GM08714 (cell line): Measurements from ENCODE around the gene SRGAP2.
"Not testable (repeated sequence)": the region's sequence is repeated elsewhere in the genome, so short reads cannot be mapped to it uniquely, and the experiment has no call there.

ENCODE experiments used
- H3K4me3 ChIP-seq: fragments of 200-500 bp; sonication (Bioruptor generic); 2 replicates; pipeline ENCODE4 v1.5.1; 2014; ENCODE audit warnings: mild to moderate bottlenecking, low read length, inconsistent platforms

Gene SRGAP2

GRCh38 chr1:206205569-206205968 lies 2.2 kb downstream of the SRGAP2 start:
- H3K4me3 ChIP-seq = not testable (repeated sequence)

GRCh38 chr1:206210802-206211201 lies 7.5 kb downstream of the SRGAP2 start:
- H3K4me3 ChIP-seq = not testable (repeated sequence)

- not testable (repeated sequence) for H3K4me3 ChIP-seq
These were observed 12.5 kb downstream of the SRGAP2 start for GRCh38 chr1:206215600-206216392.

GRCh38 chr1:206218285-206218684 lies 14.9 kb downstream of the SRGAP2 start:
- not testable (repeated sequence) for H3K4me3 ChIP-seq

GRCh38 chr1:206218765-206219164 lies 15.4 kb downstream of the SRGAP2 start:
- H3K4me3 ChIP-seq = not testable (repeated sequence)

- not testable (repeated sequence) for H3K4me3 ChIP-seq
These were observed 16.4 kb downstream of the SRGAP2 start for GRCh38 chr1:206219514-206220331.

GRCh38 chr1:206220332-206221000 lies 17.1 kb downstream of the SRGAP2 start:
- H3K4me3 ChIP-seq = not testable (repeated sequence)

- not testable (repeated sequence) for H3K4me3 ChIP-seq
These were observed 18.2 kb downstream of the SRGAP2 start for GRCh38 chr1:206221585-206221984.

GRCh38 chr1:206224190-206224776 lies 20.9 kb downstream of the SRGAP2 start:
- not testable (repeated sequence) for H3K4me3 ChIP-seq

GRCh38 chr1:206225386-206225785 lies 22.0 kb downstream of the SRGAP2 start:
- H3K4me3 ChIP-seq = not testable (repeated sequence)

- not testable (repeated sequence) for H3K4me3 ChIP-seq
These were observed 23.5 kb downstream of the SRGAP2 start for GRCh38 chr1:206226886-206227285.

- H3K4me3 ChIP-seq = not testable (repeated sequence)
These were observed 25.9 kb downstream of the SRGAP2 start for GRCh38 chr1:206229286-206229685.

- H3K4me3 ChIP-seq = not testable (repeated sequence)
These were observed 28.6 kb downstream of the SRGAP2 start for GRCh38 chr1:206231989-206232388.

GRCh38 chr1:206232970-206233645 lies 29.8 kb downstream of the SRGAP2 start:
- H3K4me3 ChIP-seq = not testable (repeated sequence)

GRCh38 chr1:206234189-206234916 lies 31.0 kb downstream of the SRGAP2 start:
- not testable (repeated sequence) for H3K4me3 ChIP-seq

- not testable (repeated sequence) for H3K4me3 ChIP-seq
These were observed 31.8 kb downstream of the SRGAP2 start for GRCh38 chr1:206235190-206235589.

GRCh38 chr1:206240288-206240687 lies 36.9 kb downstream of the SRGAP2 start:
- H3K4me3 ChIP-seq = not testable (repeated sequence)

GRCh38 chr1:206243335-206243734 lies 40.0 kb downstream of the SRGAP2 start:
- not testable (repeated sequence) for H3K4me3 ChIP-seq

GRCh38 chr1:206245479-206245878 lies 42.1 kb downstream of the SRGAP2 start:
- not testable (repeated sequence) for H3K4me3 ChIP-seq
